ENCODE measurements around the gene MAT2A.

MAT2A gene

DNA sequence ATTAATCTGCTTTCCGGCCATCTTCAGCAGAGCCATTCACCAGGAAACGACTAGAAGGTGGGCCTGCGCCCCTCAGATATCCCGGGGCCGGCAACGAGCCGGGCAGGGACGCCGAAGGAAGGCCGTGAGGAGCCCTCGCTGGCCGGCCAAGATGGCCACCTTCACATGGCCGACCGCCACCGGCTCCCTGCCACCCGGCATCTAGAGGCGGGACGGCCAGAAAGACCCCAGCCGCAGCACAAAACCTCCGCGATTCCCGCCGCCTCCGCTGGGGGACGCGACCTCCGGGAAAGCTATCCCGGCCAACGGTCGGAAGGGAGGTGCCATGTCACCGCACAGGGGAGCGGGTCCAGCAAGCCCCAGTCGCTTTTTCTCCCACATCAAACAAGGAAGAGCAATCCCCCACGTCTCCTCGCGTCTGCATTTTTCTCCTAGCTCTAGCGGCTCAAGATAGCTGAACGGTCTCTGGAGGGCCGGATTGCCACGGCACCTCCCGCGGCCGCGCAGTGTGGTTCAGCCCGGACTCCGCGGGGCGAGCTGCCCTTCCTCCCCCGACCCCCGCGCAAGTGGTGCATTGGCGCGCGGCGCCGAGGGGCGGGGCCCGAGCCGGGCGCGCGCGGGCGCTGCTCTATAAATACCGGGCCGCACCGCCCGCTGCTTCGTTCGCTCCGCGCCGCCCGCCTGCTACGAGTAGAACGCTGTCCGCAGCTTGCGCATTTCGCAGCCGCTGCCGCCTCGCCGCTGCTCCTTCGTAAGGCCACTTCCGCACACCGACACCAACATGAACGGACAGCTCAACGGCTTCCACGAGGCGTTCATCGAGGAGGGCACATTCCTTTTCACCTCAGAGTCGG is at the start of gene MAT2A:
Gene MAT2A (plus strand): TSS at position 662 of the 854 bp plus-strand sequence. CDS start 120 bp downstream, at position 782.
- peak; percentile 58 to 87 (median 82) for DNase-seq (ENCODE audit: low read depth in 3 of 3, low spot score in 1 of 3)

DNA sequence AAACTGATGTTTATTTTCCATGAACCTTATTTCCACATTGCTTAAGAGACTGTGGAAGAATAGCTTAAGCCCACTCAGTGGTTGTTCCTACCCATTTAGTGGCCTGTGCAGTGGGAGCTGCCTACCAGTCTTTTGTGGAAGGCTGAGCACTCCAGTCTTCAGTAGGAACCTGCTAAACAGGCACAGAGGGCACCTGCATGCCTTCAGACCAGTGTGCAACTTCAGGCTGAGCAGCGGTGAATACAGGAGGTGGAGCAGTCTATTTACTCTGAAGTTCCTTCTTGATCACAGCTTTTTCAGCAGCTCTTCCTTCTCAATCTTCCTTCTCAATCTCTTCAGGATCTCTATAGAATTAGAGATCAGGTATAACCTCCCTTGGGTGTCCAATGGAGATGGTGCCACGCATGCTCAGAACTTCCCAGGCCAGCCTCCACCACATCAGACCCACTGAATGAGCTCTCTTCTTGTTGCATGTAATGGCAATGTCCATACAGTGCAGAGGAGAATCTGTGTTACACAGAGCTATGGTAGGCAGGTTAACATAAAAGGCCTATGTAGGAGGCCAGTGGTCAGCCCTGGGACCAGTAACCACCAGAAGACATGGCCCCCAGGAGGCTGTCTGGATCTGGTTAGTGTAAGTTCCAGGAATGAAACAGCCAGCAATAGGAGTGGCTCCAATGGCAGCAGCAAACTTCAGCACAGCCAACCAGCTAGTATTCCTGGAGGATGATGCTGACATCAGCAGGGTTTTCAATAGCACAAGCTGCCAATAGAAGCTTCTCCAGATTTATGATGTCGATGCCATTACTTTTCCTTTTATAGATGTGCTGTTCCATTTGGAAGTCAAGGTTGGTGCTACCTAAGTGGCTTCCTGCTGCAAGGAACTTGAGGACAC is 47.9 kb upstream of the MAT2A start:
- DNase-seq (ENCODE audit: low read depth in 3 of 3, low spot score in 1 of 3) = no peak

DNA sequence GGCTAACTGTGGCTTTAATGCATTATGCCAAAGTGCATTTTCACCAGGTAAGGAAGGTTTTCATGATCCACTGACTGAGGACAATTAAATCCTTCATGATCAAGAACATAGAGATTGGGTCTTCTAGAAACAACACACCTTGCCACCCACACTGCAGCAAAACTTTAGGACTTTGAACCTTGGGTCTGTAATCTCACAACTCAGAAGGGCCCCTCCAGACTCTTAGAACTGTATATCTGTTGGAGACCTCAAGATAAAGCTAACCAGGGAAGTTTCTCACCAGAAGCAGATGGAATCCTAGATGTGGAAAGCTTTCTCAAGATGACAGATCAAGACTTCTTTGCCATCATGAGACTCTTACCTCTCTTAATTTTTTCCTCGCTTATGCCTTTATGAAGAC is 42.5 kb upstream of the MAT2A start:
- no peak for DNase-seq (ENCODE audit: low read depth in 3 of 3, low spot score in 1 of 3)

DNA sequence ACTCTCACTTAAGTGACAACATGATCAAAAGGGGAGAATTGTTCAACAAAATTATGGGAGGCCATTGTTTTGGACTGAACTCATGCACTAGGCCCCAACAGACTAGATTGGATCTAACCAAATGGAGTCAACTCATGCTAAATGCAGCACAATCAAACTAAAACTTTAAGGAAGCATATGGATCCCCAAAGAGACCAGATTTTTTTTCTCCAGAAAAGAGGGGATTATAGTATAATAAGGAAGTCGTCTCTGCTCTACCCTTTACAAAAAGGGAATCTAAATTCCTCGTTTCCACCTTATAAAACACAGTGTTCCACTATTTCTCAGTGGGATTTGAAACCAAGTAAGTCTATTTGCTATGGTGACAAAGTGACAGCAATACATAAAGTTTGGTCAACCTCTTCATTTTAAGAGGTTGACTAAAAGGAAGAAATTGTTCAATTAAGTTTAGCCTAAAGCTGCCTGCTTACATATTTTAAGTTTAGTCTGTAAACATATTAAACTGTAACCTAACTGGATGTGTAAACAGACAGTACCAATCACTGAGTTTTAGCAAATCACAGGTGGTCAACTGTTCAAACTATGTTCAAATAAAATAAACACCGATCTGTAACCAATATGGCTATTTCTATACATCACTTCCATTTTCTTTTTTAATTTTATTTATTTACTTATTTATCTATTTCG is 40.9 kb upstream of the MAT2A start:
- DNase-seq (ENCODE audit: low read depth in 3 of 3, low spot score in 1 of 3) = no peak

DNA sequence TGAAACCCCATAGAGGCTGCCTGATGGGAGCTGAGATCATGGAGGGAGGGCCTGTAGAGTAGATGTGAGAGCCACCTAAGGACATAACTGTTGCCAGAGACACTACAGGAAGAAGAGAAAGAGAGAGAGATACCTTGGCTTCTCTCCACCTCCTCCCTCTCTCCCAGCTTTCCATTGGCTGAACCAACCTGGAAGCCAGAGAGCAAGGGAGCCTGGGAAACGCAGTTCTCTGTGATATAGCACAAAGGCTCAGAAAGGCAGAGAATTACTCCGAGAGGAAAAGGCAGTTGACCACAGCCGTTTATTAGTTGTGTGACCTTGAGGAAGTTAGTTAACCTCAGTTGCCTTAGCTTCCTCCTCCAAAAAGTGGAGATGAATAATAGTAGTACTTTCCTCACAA is 37.7 kb upstream of the MAT2A start:
- no peak for DNase-seq (ENCODE audit: low read depth in 3 of 3, low spot score in 1 of 3)

DNA sequence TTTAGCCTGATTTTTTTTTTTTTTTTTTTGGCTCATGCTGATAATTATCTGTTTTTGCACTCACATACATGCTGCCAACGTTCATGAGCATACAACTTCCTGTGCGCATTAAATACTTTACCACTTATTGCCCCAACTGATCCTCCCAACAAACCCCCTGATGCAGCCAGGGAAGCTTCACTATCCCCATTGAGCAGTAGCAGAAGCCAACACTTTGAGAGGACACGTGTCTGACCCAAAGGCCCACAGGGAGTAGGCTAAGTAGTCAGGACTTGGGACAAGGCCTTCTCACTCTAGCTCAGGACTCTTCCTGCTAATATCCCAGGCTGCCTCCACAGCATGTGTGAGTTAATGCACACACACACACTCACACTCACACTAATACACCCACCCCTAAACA is 36.2 kb upstream of the MAT2A start:
- DNase-seq (ENCODE audit: low read depth in 3 of 3, low spot score in 1 of 3) = no peak

DNA sequence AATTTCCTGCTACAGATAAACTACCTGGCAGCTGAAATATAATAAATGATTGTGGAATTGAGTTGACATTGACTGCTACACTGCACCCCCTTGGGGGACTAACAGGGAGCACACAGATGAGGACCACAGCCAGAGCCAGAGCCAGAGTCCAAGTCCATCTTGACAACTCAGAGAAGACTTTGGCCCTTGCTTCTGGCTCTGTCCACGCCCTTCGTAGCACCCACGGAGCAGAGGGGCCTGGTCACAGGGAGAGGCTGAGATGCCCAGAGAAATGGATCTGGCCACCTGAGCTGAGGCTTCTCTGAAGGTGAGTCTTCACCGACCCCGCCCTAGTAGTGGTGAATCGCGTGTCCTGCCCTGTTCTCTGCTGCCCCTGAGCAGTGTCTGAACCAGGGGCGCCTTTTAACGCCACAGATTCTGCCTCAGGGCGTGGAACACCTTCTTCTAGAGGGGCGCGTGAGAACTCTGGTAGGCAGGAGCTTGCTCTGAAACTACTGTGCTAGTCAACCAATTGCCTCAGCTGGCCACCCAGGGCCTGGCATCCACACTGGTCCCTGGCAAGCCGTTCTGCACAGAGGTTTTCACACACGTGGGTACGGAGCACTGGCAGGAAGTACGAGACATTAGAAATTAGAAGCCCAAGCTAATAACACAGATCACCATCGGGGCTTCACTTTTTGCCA is 35.7 kb upstream of the MAT2A start:
- DNase-seq (ENCODE audit: low read depth in 3 of 3, low spot score in 1 of 3) = no peak

DNA sequence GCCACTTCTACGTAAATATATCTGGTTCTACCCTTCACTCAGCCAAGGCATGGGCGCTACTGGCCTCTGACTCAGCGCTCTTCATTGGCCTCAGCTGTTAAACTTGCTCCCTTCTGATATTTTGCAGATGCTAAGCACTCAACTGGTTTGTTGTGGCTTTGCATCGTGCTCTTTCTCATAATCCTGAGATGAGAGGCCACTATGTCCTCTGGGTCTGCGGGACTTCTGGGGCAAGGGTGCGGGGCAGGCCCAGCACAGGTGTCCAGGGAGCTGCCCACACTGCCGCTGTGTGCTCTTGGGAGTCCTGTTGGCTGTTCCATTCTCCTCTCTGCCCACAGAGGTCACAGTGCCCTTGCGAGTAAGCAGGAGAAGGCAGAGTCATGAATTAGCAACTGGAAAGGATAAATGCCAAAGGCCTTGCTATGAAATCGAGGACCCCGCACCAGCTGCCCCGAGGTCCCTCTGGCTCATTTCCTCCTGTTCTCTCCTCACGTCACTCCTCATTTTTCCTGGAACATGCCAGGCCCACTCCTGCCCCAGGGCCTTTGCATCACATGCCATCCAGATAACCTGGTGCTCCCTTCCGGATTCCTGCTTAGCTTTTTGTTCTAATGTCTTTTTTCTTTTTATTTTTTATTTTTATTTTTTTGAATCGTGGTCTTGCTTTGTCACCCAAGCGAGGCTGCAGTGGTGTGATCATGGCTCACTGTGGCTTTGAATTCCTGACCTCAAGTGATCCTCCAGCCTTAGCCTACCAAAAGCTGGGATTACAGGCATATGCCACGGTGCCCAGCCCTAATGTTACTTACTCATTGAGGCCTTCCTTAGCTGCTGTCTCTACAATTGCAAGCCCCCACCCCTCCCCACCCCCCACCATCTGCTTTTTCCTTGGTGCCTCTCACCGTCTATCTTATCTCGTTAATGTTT is 34.9 kb upstream of the MAT2A start:
- DNase-seq (ENCODE audit: low read depth in 3 of 3, low spot score in 1 of 3) = no peak

DNA sequence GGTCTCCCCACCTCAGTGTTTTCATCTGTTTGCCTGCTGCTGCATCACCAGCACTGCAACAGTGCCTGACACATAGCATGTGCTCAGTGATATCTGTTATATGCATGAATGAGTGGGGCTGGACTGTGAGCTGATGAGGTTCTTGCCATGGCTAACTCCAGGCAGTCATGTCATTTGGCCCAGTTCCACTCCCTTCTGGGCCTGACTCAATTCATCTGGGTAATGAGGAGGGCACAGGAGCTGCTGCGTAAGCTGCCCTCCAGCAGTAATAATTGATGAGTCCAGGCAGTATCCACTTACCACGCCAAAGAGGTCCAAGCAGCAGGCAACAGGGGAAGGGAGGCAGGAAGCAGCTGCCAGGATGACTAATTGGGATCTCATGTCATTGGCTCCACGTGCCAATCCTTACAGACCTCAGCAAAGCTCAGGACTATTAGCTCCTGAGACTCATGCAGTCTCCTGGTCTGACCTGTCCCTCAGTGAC is 34.1 kb upstream of the MAT2A start:
- DNase-seq (ENCODE audit: low read depth in 3 of 3, low spot score in 1 of 3) = no peak

DNA sequence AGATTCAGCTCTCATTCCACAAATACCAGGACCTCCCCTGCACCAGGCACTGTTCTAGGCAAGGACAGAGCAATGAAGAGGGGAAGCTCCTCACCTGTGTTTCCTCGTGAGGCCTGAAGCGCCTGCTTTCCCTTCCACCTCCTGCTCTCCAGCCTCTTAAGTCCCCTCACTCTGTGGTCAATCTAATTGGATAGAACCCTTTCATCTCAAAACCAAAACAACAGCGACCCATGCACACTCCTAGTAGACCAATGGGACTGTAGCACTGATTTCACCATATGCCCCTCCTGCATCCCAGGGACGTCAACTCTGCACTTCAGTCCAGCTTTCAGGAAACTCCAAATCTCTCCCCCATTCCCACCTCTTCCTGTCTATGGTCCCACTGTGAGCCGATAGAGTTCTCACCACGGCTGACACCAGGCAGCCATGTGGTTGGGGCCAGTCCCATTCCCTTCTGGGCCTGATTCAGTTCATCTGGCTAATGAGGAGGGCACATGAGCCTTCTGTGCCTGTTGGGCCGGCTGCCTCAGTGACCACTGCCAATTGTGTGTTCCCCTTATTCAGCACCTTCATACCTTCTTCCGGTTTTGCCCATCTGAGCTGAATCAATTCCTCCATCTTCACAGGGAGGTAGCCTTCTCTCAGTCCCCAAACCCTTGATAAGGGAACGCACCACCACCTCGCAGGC is 33.3 kb upstream of the MAT2A start:
- no peak for DNase-seq (ENCODE audit: low read depth in 3 of 3, low spot score in 1 of 3)

DNA sequence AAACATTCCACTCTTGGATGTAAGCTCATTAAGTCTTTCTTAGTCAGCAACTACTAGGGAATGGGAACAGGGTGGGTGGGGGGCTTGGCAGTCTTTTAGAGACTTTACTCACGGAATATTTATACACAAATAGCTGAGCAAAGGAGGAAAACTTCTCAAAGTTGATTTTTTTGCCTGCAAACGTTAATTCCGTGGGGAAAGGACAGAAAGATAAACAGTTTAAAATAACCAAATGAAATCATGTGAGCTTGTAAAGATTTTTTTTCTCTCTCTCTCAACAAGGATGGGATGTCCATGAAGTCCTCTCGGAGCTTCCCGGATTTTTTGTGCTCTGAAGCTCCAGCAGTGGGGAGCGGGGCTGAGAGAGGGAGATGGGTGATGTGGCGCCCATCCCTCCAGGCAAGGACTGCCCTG is 32.2 kb upstream of the MAT2A start:
- DNase-seq (ENCODE audit: low read depth in 3 of 3, low spot score in 1 of 3) = no peak

DNA sequence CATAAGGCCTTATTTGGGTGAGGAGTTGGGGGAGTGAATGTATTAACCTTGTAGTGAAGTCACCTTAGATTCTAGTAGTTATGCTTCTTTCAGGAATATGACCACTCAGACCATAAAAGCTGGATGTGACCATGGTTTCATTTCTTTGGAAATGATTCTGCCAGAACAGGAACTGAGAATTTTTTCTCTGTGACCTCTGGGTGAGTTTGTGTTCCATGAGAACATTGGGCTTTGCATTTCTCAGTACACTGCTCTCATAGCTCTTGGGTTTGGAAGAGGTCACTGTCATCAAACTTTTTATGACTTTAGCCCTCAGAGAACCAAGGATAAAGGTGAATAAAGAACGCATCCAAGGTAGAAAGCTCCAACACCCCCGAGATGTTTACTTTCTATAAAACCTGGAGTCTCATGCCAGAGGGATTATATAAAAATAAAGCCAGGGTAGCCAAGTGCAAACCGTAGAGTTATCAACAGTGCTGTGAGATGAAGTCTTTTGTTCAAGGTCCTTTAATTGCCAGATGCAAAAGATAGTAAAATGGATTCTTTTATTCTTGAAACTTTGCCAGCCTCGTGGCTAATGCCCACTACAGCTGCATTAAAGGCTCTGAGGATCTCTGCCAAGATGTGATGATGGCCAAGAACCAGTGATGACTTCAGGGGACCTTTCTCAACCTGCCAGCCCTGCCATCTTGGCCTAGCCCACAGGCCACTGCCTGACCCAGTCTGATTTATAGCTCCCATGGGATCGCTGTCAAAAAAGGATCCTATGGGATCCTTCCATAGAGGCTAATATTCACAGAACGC is 27.8 kb upstream of the MAT2A start:
- no peak for DNase-seq (ENCODE audit: low read depth in 3 of 3, low spot score in 1 of 3)

DNA sequence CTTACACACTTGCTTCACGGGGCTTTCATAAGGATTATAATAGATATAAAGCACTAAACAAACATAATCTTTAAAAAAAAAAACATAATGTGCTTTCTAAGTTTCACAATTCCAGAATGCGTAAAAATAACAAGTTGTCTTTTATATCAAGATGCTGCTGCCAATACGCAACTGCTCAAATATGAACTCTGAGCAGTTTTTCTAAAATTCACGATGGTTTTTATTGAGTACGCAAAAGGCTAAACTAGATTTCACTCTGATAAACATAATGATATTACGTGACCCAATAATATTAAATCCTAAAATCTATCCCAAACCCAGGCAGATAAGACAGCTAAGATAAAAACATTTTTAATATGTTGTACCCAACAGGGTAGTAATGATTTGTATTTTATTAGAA is 24.6 kb upstream of the MAT2A start:
- no peak for DNase-seq (ENCODE audit: low read depth in 3 of 3, low spot score in 1 of 3)

DNA sequence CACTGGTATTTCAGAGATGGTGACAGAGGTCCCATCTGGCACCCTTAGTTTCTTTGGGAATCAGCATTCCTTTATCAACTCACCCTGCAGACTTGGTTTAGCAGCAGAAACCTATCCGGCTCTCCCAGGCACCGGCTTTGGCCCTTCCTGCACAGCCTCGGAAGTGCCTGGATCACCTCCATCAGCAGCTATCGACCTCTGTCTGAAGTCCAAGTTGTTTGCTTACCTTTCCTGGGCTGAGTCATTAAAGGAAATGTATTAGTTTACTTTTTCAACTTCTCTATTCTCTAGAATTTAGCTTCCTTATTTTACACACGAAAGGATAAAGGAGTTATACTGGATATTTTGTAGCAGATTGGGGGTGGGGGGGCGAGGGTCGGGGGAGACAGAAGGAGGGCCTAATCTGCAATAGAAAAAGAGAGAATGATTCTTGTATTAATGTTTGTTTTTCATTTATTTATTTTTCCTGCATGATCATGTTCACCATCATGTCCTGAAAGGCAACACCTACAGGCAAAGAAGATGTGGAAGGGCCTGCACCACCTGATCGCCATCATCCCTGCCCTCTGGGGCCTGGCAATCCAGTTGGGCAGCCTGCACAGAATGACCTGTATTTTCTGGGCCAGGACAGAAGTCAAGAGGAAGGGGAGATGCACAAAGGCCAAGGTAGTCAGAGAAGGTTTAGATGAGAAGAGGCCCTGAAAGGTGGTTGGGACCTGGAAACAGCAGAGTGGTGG is 22.1 kb upstream of the MAT2A start:
- DNase-seq (ENCODE audit: low read depth in 3 of 3, low spot score in 1 of 3) = no peak

DNA sequence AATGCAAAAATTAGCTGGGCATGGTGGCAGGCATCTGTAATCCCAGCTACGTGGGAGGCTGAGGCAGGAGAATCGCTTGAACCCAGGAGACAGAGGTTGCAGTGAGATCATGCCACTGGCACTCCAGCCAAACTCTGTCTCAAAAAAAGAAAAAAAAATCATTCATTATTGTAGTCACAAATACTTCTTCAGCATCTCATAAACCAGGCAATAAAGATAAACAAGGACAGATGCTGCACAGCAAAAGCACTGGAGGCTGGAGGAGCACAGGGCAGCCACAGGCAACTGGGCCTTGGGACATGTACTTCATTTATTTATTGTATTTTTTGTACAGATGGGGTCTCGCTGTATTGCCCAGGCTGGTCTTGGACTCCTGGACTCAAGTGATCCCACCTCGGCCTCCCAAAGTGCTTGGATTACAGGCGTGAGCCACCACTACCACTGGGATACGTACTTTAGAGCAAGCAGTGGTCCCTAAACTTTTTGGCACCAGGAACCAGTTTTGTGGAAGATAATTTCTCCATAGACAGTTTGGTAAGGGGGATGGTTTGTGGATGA is 16.8 kb upstream of the MAT2A start:
- no peak for DNase-seq (ENCODE audit: low read depth in 3 of 3, low spot score in 1 of 3)

DNA sequence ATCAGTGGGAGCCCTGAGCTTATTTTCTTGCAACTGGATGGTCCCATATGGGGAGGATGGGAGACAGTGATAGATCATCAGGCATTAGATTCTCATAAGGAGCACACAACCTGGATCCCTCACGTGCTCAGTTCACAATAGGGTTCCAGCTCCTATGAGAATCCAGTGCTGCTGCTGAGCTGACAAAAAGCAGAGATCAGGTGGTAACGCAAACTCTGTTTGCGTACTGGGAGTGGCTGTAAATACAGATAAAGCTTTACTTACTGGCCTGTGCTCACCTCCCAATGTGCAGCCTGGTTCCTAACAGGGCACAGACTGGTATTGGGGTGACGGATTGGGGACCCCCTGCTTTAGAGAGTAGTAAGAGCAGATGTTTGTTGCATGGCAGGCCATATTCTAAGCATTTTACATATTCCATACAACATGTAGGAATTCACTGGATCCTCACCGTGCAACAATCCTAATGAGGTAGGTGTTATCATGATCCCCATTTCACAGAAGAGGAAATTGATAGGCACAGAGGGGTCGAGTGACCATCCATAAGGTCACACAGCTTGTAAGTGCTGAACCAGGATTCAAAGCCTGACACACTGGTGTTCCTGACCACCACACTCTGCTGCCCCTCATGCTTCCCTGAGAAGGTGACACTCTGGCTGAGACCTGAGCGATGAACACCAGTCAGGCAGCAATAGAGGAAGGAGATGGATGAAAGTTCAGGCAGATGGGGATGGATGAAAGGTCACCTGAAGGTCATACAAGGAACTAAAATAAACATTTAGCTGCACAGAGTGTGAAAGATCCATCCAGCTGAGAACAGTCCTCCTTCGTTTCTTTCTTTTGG is 15.7 kb upstream of the MAT2A start:
- DNase-seq (ENCODE audit: low read depth in 3 of 3, low spot score in 1 of 3) = no peak
